Sigmoid colon (tissue), 4 donors: ENCODE measurements around the gene LHX3.

Experiments used
- CTCF ChIP-seq, 4 experiments: fragments of 450-650 bp in 3 of 4; fragments of 200-600 bp in 1 of 4; IDR thresholded peaks; one replicate each; pipeline ENCODE4 v1.5.1; 2016 to 2019; ENCODE audit warnings: antibody characterized with exemption in 4 of 4, mild to moderate bottlenecking in 3 of 4, moderate library complexity in 2 of 4
- EP300 ChIP-seq, 4 donors: sonication (generic); formaldehyde crosslinking; IDR thresholded peaks; one replicate each; pipeline ENCODE4 v1.6.1; 2017; ENCODE audit warnings: antibody characterized with exemption in 4 of 4
- POLR2A ChIP-seq, 2 donors: fragments of 450-650 bp; IDR thresholded peaks; one replicate each; pipeline ENCODE4 v1.6.1; 2016; ENCODE audit warnings: antibody characterized with exemption in 2 of 2, mild to moderate bottlenecking in 2 of 2, moderate library complexity in 2 of 2
- POLR2AphosphoS5 ChIP-seq, 4 donors: sonication (generic); formaldehyde crosslinking; IDR thresholded peaks; one replicate each; pipeline ENCODE4 v1.6.1; 2017; ENCODE audit warnings: antibody characterized with exemption in 4 of 4

- TF ChIP-seq POLR2A (IDR thresholded peaks at IDR 0.05) (no peak), CTCF (IDR thresholded peaks at IDR 0.05) (no peak), POLR2AphosphoS5 (IDR thresholded peaks at IDR 0.05) (no peak), EP300 (IDR thresholded peaks at IDR 0.05) (no peak)
Measured at GRCh38 chr9:136190656-136191055, 14.3 kb downstream of the LHX3 start.
